Activated naive CD4-positive, alpha-beta T cell treated with anti-CD3 and anti-CD28 coated beads, Interleukin-2, amount 50 U/mL, for 24 hours (primary cell): ENCODE data around the gene PITPNC1.
"Not testable (repeated sequence)": the region's sequence is repeated elsewhere in the genome, so short reads cannot be mapped to it uniquely, and the experiment has no call there.

Experiments used
- H3K27ac Mint-ChIP-seq: one replicate; pipeline ENCODE4 v1.8.0; 2021; ENCODE audit warnings: mild to moderate bottlenecking, mixed read lengths
- H3K27me3 Mint-ChIP-seq: one replicate; pipeline ENCODE4 v1.8.0; 2021; ENCODE audit warnings: mixed read lengths
- H3K36me3 Mint-ChIP-seq: one replicate; pipeline ENCODE4 v1.8.0; 2021; ENCODE audit warnings: mixed read lengths
- H3K4me1 Mint-ChIP-seq: one replicate; pipeline ENCODE4 v1.8.0; 2021; ENCODE audit warnings: mixed read lengths
- H3K4me3 Mint-ChIP-seq: one replicate; pipeline ENCODE4 v1.8.0; 2021; ENCODE audit warnings: mild to moderate bottlenecking, mixed read lengths
- H3K9me3 Mint-ChIP-seq: one replicate; pipeline ENCODE4 v1.8.0; 2021; ENCODE audit warnings: mixed read lengths

Gene PITPNC1

GRCh38 chr17:67472606-67473005 lies 95.5 kb downstream of the PITPNC1 start:
- not testable (repeated sequence) for H3K4me3 Mint-ChIP-seq, H3K9me3 Mint-ChIP-seq, H3K36me3 Mint-ChIP-seq, H3K27me3 Mint-ChIP-seq
- Mint-ChIP-seq H3K27ac (peak overlapping the region; percentile 76), H3K4me1 (peaks cover 74% of the 10 kb centered on the region)

- Mint-ChIP-seq H3K4me1 (peaks cover 77% of the 10 kb centered on the region), H3K4me3 (peak overlapping the region; percentile 81), H3K36me3 (no peaks in the 10 kb centered on the region)
Observed at GRCh38 chr17:67474081-67474661, 97.1 kb downstream of the PITPNC1 start.

GRCh38 chr17:67475161-67475937 lies 98.3 kb downstream of the PITPNC1 start:
- Mint-ChIP-seq H3K4me3 (peak overlapping the region; percentile 81), H3K27ac (peak overlapping the region; percentile 92), H3K4me1 (peaks cover 78% of the 10 kb centered on the region), H3K36me3 (no peaks in the 10 kb centered on the region), H3K27me3 (no peaks in the 10 kb centered on the region), H3K9me3 (no peaks in the 10 kb centered on the region)

More at GRCh38 chr17:67474081-67474661, 97.1 kb downstream of the PITPNC1 start:
- no peaks in the 10 kb centered on the region for H3K9me3 Mint-ChIP-seq
- no peaks in the 10 kb centered on the region for H3K27me3 Mint-ChIP-seq
- peak overlapping the region; percentile 92 for H3K27ac Mint-ChIP-seq

GRCh38 chr17:67476787-67477335 lies 99.8 kb downstream of the PITPNC1 start:
- H3K36me3 Mint-ChIP-seq: no peaks in the 10 kb centered on the region
- H3K4me3 Mint-ChIP-seq: peak overlapping the region; percentile 26
- no peaks in the 10 kb centered on the region for H3K27me3 Mint-ChIP-seq
- H3K27ac Mint-ChIP-seq: peak overlapping the region; percentile 91
- H3K9me3 Mint-ChIP-seq: no peaks in the 10 kb centered on the region
- H3K4me1 Mint-ChIP-seq: peaks cover 85% of the 10 kb centered on the region

- H3K27ac Mint-ChIP-seq: peak overlapping the region; percentile 99
- no peaks in the 10 kb centered on the region for H3K27me3 Mint-ChIP-seq
- peaks cover 88% of the 10 kb centered on the region for H3K4me1 Mint-ChIP-seq
- peak overlapping the region; percentile 85 for H3K4me3 Mint-ChIP-seq
- H3K36me3 Mint-ChIP-seq: no peaks in the 10 kb centered on the region
- H3K9me3 Mint-ChIP-seq: no peaks in the 10 kb centered on the region
Observed at GRCh38 chr17:67477687-67478086, 100.6 kb downstream of the PITPNC1 start.

- Mint-ChIP-seq H3K27ac (peak overlapping the region; percentile 99), H3K27me3 (no peaks in the 10 kb centered on the region), H3K4me1 (peaks cover 93% of the 10 kb centered on the region), H3K4me3 (peak overlapping the region; percentile 85), H3K9me3 (no peaks in the 10 kb centered on the region), H3K36me3 (no peaks in the 10 kb centered on the region)
Observed at GRCh38 chr17:67478401-67479041, 101.4 kb downstream of the PITPNC1 start.

GRCh38 chr17:67479148-67479547 lies 102.1 kb downstream of the PITPNC1 start:
- Mint-ChIP-seq H3K9me3 (no peaks in the 10 kb centered on the region), H3K4me3 (peak overlapping the region; percentile 85), H3K27me3 (no peaks in the 10 kb centered on the region), H3K36me3 (peaks cover 3% of the 10 kb centered on the region), H3K4me1 (peaks cover 90% of the 10 kb centered on the region), H3K27ac (peak overlapping the region; percentile 99)

GRCh38 chr17:67480959-67481358 lies 103.9 kb downstream of the PITPNC1 start:
- H3K27ac Mint-ChIP-seq, H3K4me3 Mint-ChIP-seq, H3K27me3 Mint-ChIP-seq: not testable (repeated sequence)

GRCh38 chr17:67481808-67482207 lies 104.7 kb downstream of the PITPNC1 start:
- Mint-ChIP-seq H3K27me3 (no peaks in the 10 kb centered on the region), H3K4me3 (peak overlapping the region; percentile 65), H3K4me1 (peaks cover 89% of the 10 kb centered on the region), H3K27ac (peak overlapping the region; percentile 94), H3K36me3 (peaks cover 3% of the 10 kb centered on the region), H3K9me3 (no peaks in the 10 kb centered on the region)

More at GRCh38 chr17:67480959-67481358, 103.9 kb downstream of the PITPNC1 start:
- H3K9me3 Mint-ChIP-seq, H3K36me3 Mint-ChIP-seq: not testable (repeated sequence)
- peaks cover 87% of the 10 kb centered on the region for H3K4me1 Mint-ChIP-seq

GRCh38 chr17:67482764-67483163 lies 105.7 kb downstream of the PITPNC1 start:
- Mint-ChIP-seq H3K27ac (peak overlapping the region; percentile 80), H3K9me3 (no peaks in the 10 kb centered on the region), H3K27me3 (no peaks in the 10 kb centered on the region), H3K36me3 (peaks cover 3% of the 10 kb centered on the region), H3K4me3 (peak overlapping the region; percentile 54), H3K4me1 (peaks cover 92% of the 10 kb centered on the region)

GRCh38 chr17:67484261-67484660 lies 107.2 kb downstream of the PITPNC1 start:
- Mint-ChIP-seq H3K4me3 (peak overlapping the region; percentile 8), H3K9me3 (no peaks in the 10 kb centered on the region), H3K36me3 (peaks cover 5% of the 10 kb centered on the region), H3K27me3 (no peaks in the 10 kb centered on the region), H3K27ac (peak overlapping the region; percentile 56), H3K4me1 (peaks cover 89% of the 10 kb centered on the region)

GRCh38 chr17:67485666-67486065 lies 108.6 kb downstream of the PITPNC1 start:
- H3K27ac Mint-ChIP-seq: peak overlapping the region; percentile 75

GRCh38 chr17:67487506-67487905 lies 110.4 kb downstream of the PITPNC1 start:
- Mint-ChIP-seq H3K36me3 (peaks cover 7% of the 10 kb centered on the region), H3K4me1 (peaks cover 88% of the 10 kb centered on the region), H3K4me3 (no peak overlapping the region), H3K9me3 (no peaks in the 10 kb centered on the region), H3K27me3 (no peaks in the 10 kb centered on the region), H3K27ac (peak overlapping the region; percentile 77)

More at GRCh38 chr17:67485666-67486065, 108.6 kb downstream of the PITPNC1 start:
- H3K27me3 Mint-ChIP-seq: no peaks in the 10 kb centered on the region
- peaks cover 89% of the 10 kb centered on the region for H3K4me1 Mint-ChIP-seq
- H3K36me3 Mint-ChIP-seq: peaks cover 7% of the 10 kb centered on the region
- H3K9me3 Mint-ChIP-seq: no peaks in the 10 kb centered on the region
- no peak overlapping the region for H3K4me3 Mint-ChIP-seq

- Mint-ChIP-seq H3K4me1 (peaks cover 88% of the 10 kb centered on the region), H3K27me3 (no peaks in the 10 kb centered on the region), H3K36me3 (peaks cover 7% of the 10 kb centered on the region), H3K27ac (peak overlapping the region; percentile 33), H3K9me3 (no peaks in the 10 kb centered on the region), H3K4me3 (no peak overlapping the region)
Observed at GRCh38 chr17:67488161-67488560, 111.1 kb downstream of the PITPNC1 start.

- H3K9me3 Mint-ChIP-seq: no peaks in the 10 kb centered on the region
- H3K4me1 Mint-ChIP-seq: peaks cover 91% of the 10 kb centered on the region
- H3K36me3 Mint-ChIP-seq: peaks cover 7% of the 10 kb centered on the region
- H3K27ac Mint-ChIP-seq: peak overlapping the region; percentile 39
- H3K27me3 Mint-ChIP-seq: no peaks in the 10 kb centered on the region
- no peak overlapping the region for H3K4me3 Mint-ChIP-seq
Observed at GRCh38 chr17:67488768-67489167, 111.7 kb downstream of the PITPNC1 start.
